ENCODE results near the gene ZDHHC7. TPM values are rescaled to one million over a fixed set of nuclear protein-coding genes. Genes with fewer than 3 reads are reported as not detected.
"Not testable (repeated sequence)": the region's sequence is repeated elsewhere in the genome, so short reads cannot be mapped to it uniquely, and the experiment has no call there.

The ZDHHC7 gene
- total RNA-seq, result 29.0 and 30.6 TPM in 2 replicates

- Mint-ChIP-seq H3K4me1 (ENCODE audit: low read depth) (peaks cover 27% of the 10 kb centered on the region), H3K27me3 (ENCODE audit: insufficient read depth) (peaks cover 5% of the 10 kb centered on the region), H3K27ac (peak within 1 kb of the TSS; percentile 97), H3K4me3 (peak within 1 kb of the TSS; percentile 98), H3K9me3 (no peaks in the 10 kb centered on the region), H3K36me3 (ENCODE audit: low read depth) (peaks cover 11% of the 10 kb centered on the region)
- intact Hi-C loops (cut with micrococcal nuclease), result loop anchor here (1.0 to 5.0 kb wide), 4 partner anchors 18 to 786 kb away; partner anchors contain the start of genes COX4I1 and EMC8
- peak; percentile 80 for DNase-seq (ENCODE audit: low spot score)
Measured at GRCh38 chr16:85010931-85011845, at the start of gene ZDHHC7. Gene ZDHHC7, minus strand, starts transcription at chr16:85011535. Its CDS starts 20,917 bp downstream, at chr16:84990618.

- Mint-ChIP-seq H3K27me3 (ENCODE audit: insufficient read depth) (peaks cover 4% of the 10 kb centered on the region), H3K9me3 (no peaks in the 10 kb centered on the region), H3K27ac (no peak overlapping the region), H3K4me1 (ENCODE audit: low read depth) (peaks cover 29% of the 10 kb centered on the region), H3K36me3 (ENCODE audit: low read depth) (peaks cover 4% of the 10 kb centered on the region), H3K4me3 (no peak overlapping the region)
- DNase-seq (ENCODE audit: low spot score), result no peak
- intact Hi-C loops (cut with micrococcal nuclease), result loop anchor here (5.0 to 10.0 kb wide), 2 partner anchors 496 to 878 kb away; no protein-coding TSS in a partner anchor
Measured at GRCh38 chr16:85058909-85059308, 47.6 kb upstream of the ZDHHC7 start.

GRCh38 chr16:85057948-85058347 is 46.6 kb upstream of the ZDHHC7 start:
- DNase-seq (ENCODE audit: low spot score), result no peak
- peaks cover 5% of the 10 kb centered on the region for H3K27me3 Mint-ChIP-seq (ENCODE audit: insufficient read depth)
- no peaks in the 10 kb centered on the region for H3K9me3 Mint-ChIP-seq
- H3K27ac Mint-ChIP-seq, result no peak overlapping the region
- intact Hi-C loops (cut with micrococcal nuclease), result loop anchor here (5.0 to 10.0 kb wide), 2 partner anchors 497 to 879 kb away; no protein-coding TSS in a partner anchor
- H3K4me1 Mint-ChIP-seq (ENCODE audit: low read depth), result peaks cover 29% of the 10 kb centered on the region
- peaks cover 4% of the 10 kb centered on the region for H3K36me3 Mint-ChIP-seq (ENCODE audit: low read depth)
- peak overlapping the region; percentile 31 for H3K4me3 Mint-ChIP-seq

GRCh38 chr16:85057212-85057889 is 46.0 kb upstream of the ZDHHC7 start:
- Mint-ChIP-seq H3K4me1 (ENCODE audit: low read depth) (peaks cover 29% of the 10 kb centered on the region), H3K27me3 (ENCODE audit: insufficient read depth) (peaks cover 5% of the 10 kb centered on the region), H3K27ac (peak overlapping the region; percentile 18), H3K4me3 (peak overlapping the region; percentile 31), H3K36me3 (ENCODE audit: low read depth) (peaks cover 5% of the 10 kb centered on the region), H3K9me3 (no peaks in the 10 kb centered on the region)
- DNase-seq (ENCODE audit: low spot score), result no peak
- intact Hi-C loops (cut with micrococcal nuclease), result loop anchor here (5.0 to 10.0 kb wide), 2 partner anchors 497 to 880 kb away; no protein-coding TSS in a partner anchor

GRCh38 chr16:85056211-85056748 is 44.9 kb upstream of the ZDHHC7 start:
- Mint-ChIP-seq H3K4me1 (ENCODE audit: low read depth) (peaks cover 29% of the 10 kb centered on the region), H3K9me3 (no peaks in the 10 kb centered on the region), H3K27me3 (ENCODE audit: insufficient read depth) (peaks cover 10% of the 10 kb centered on the region), H3K4me3 (peak overlapping the region; percentile 60), H3K27ac (peak overlapping the region; percentile 84), H3K36me3 (ENCODE audit: low read depth) (peaks cover 6% of the 10 kb centered on the region)
- no peak for DNase-seq (ENCODE audit: low spot score)
- intact Hi-C loops (cut with micrococcal nuclease), result loop anchor here (5.0 to 10.0 kb wide), 2 partner anchors 499 to 881 kb away; no protein-coding TSS in a partner anchor

- Mint-ChIP-seq H3K9me3 (no peaks in the 10 kb centered on the region), H3K36me3 (ENCODE audit: low read depth) (peaks cover 6% of the 10 kb centered on the region), H3K27ac (peak overlapping the region; percentile 84), H3K4me1 (ENCODE audit: low read depth) (peaks cover 31% of the 10 kb centered on the region), H3K4me3 (peak overlapping the region; percentile 60), H3K27me3 (ENCODE audit: insufficient read depth) (peaks cover 10% of the 10 kb centered on the region)
- peak; percentile 75 for DNase-seq (ENCODE audit: low spot score)
- intact Hi-C loops (cut with micrococcal nuclease), result loop anchor here (1.0 to 10.0 kb wide), 6 partner anchors 26 to 882 kb away; partner anchors contain the start of gene ZDHHC7
Measured at GRCh38 chr16:85055493-85056210, 44.3 kb upstream of the ZDHHC7 start.

GRCh38 chr16:85054948-85055492 is 43.7 kb upstream of the ZDHHC7 start:
- Mint-ChIP-seq H3K4me1 (ENCODE audit: low read depth) (peaks cover 34% of the 10 kb centered on the region), H3K9me3 (no peaks in the 10 kb centered on the region), H3K27me3 (ENCODE audit: insufficient read depth) (peaks cover 10% of the 10 kb centered on the region), H3K4me3 (peak overlapping the region; percentile 60), H3K36me3 (ENCODE audit: low read depth) (peaks cover 6% of the 10 kb centered on the region), H3K27ac (peak overlapping the region; percentile 84)
- DNase-seq (ENCODE audit: low spot score), result no peak
- intact Hi-C loops (cut with micrococcal nuclease), result loop anchor here (1.0 to 10.0 kb wide), 6 partner anchors 26 to 882 kb away; partner anchors contain the start of gene ZDHHC7

- not testable (repeated sequence) for H3K27me3 Mint-ChIP-seq (ENCODE audit: insufficient read depth); DNase-seq (ENCODE audit: low spot score); H3K27ac Mint-ChIP-seq; H3K9me3 Mint-ChIP-seq; H3K36me3 Mint-ChIP-seq (ENCODE audit: low read depth); H3K4me3 Mint-ChIP-seq
- intact Hi-C loops (cut with micrococcal nuclease), result loop anchor here (2.0 to 10.0 kb wide), 2 partner anchors 300 to 500 kb away; no protein-coding TSS in a partner anchor
- peaks cover 34% of the 10 kb centered on the region for H3K4me1 Mint-ChIP-seq (ENCODE audit: low read depth)
Measured at GRCh38 chr16:85054321-85054720, 43.0 kb upstream of the ZDHHC7 start.

GRCh38 chr16:85052536-85052935 is 41.2 kb upstream of the ZDHHC7 start:
- no peak for DNase-seq (ENCODE audit: low spot score)
- H3K9me3 Mint-ChIP-seq, result no peaks in the 10 kb centered on the region
- H3K4me1 Mint-ChIP-seq (ENCODE audit: low read depth), result peaks cover 31% of the 10 kb centered on the region
- no peak overlapping the region for H3K4me3 Mint-ChIP-seq
- H3K36me3 Mint-ChIP-seq (ENCODE audit: low read depth), result peaks cover 8% of the 10 kb centered on the region
- H3K27ac Mint-ChIP-seq, result no peak overlapping the region
- intact Hi-C loops (cut with micrococcal nuclease), result loop anchor here (10.0 kb wide), 1 partner anchor 502 kb away; no protein-coding TSS in a partner anchor
- peaks cover 12% of the 10 kb centered on the region for H3K27me3 Mint-ChIP-seq (ENCODE audit: insufficient read depth)

GRCh38 chr16:85051683-85052082 is 40.3 kb upstream of the ZDHHC7 start:
- H3K27ac Mint-ChIP-seq, result no peak overlapping the region
- no peak overlapping the region for H3K4me3 Mint-ChIP-seq
- DNase-seq (ENCODE audit: low spot score), result no peak
- H3K9me3 Mint-ChIP-seq, result no peaks in the 10 kb centered on the region
- H3K36me3 Mint-ChIP-seq (ENCODE audit: low read depth), result peaks cover 8% of the 10 kb centered on the region
- intact Hi-C loops (cut with micrococcal nuclease), result loop anchor here (10.0 kb wide), 1 partner anchor 503 kb away; no protein-coding TSS in a partner anchor
- peaks cover 32% of the 10 kb centered on the region for H3K4me1 Mint-ChIP-seq (ENCODE audit: low read depth)
- H3K27me3 Mint-ChIP-seq (ENCODE audit: insufficient read depth), result peaks cover 8% of the 10 kb centered on the region

GRCh38 chr16:85051067-85051581 is 39.8 kb upstream of the ZDHHC7 start:
- DNase-seq (ENCODE audit: low spot score), result no peak
- intact Hi-C loops (cut with micrococcal nuclease), result loop anchor here (10.0 kb wide), 1 partner anchor 504 kb away; no protein-coding TSS in a partner anchor
- H3K4me3 Mint-ChIP-seq, result no peak overlapping the region
- no peak overlapping the region for H3K27ac Mint-ChIP-seq
- peaks cover 28% of the 10 kb centered on the region for H3K4me1 Mint-ChIP-seq (ENCODE audit: low read depth)
- no peaks in the 10 kb centered on the region for H3K9me3 Mint-ChIP-seq
- H3K27me3 Mint-ChIP-seq (ENCODE audit: insufficient read depth), result peaks cover 8% of the 10 kb centered on the region
- H3K36me3 Mint-ChIP-seq (ENCODE audit: low read depth), result peaks cover 8% of the 10 kb centered on the region

Data from activated T-helper 1 cell treated with anti-CD3 and anti-CD28 coated beads, Interleukin-12 subunit alpha, Interleukin-12 subunit beta, Interleukin-2, Interleukin-4 antibody, amounts not matched to agents 30 ng/mL and 10 ng/mL and 1 ng/mL, durations not matched to agents 14 hours and 24 hours and 36 hours (primary cell).